Hippocampal formation (tissue), 2 donors: Measurements from ENCODE around the gene PLA2G4E.

Experiments used
- DNase-seq, 2 donors: peaks; one replicate each; lab custom pipeline; 2025; lab: John Stamatoyannopoulos, UW

PLA2G4E gene, protein sequence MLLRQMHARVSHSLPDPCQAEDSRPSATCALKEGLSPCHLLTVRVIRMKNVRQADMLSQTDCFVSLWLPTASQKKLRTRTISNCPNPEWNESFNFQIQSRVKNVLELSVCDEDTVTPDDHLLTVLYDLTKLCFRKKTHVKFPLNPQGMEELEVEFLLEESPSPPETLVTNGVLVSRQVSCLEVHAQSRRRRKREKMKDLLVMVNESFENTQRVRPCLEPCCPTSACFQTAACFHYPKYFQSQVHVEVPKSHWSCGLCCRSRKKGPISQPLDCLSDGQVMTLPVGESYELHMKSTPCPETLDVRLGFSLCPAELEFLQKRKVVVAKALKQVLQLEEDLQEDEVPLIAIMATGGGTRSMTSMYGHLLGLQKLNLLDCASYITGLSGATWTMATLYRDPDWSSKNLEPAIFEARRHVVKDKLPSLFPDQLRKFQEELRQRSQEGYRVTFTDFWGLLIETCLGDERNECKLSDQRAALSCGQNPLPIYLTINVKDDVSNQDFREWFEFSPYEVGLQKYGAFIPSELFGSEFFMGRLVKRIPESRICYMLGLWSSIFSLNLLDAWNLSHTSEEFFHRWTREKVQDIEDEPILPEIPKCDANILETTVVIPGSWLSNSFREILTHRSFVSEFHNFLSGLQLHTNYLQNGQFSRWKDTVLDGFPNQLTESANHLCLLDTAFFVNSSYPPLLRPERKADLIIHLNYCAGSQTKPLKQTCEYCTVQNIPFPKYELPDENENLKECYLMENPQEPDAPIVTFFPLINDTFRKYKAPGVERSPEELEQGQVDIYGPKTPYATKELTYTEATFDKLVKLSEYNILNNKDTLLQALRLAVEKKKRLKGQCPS

DNA sequence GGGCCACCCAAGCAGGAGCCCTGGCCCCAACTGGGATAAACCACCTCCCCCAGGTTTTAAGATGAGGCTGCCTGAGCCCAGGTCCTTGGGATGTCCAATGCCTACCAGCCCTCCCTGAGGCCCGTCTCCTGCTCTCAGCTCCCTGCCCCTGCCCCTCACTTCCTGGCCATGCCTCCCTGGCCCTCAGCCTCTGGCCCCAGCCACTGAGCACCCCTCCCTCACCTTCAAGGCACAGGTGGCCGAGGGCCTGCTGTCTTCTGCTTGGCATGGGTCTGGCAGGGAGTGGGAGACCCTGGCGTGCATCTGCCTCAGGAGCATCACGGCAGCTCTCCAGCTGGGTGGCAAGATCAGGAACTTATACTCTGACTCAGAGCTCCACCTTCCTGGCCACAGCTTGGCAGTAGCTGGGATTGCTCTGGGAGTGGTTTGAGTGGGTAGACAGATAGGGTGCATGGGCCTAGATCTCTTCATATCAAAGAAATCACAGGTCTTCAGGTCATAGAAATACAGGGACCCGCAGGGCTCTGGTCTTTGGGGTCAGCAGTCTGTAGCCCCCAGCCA lies at the start of gene PLA2G4E:
Gene PLA2G4E, minus strand, starts transcription at position 330 of the 561 bp plus-strand sequence. Its CDS starts 12 bp downstream, at position 318.
- no peak for DNase-seq

DNA sequence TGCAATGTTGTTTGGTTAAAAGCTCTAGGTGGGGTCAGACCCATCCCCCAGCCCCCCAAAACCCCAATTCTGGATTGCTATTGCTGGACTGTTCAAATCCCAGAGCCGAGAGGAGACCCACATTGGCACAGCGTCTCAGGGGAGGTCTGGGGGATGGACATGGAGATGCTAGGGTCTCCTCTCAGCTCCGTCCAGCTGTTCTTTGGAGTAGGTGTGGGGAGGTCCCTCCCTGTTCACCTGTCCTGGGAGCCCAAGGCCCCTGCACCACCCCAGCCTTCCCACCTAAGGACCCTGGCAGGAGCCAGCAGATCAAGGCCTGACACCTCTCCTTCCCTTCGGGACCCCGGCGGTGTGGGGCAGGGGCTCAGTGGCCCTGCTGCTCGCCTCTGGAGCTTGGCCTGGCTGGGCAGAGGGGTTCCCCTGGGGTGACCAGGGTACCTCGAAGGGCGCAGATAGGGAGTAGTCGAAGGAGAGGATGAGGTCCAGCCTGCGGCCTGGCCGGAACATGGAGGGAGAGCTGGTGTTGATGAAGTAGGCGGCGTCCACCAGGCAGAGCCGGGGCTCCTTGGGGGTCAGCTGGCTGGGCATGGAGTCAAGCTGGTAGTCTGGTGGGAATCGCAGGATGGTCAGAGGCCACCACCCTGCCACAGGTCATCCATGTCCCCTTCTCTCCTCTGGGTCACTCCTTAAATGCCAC lies 49.6 kb upstream of the PLA2G4E start:
- no peak for DNase-seq

DNA sequence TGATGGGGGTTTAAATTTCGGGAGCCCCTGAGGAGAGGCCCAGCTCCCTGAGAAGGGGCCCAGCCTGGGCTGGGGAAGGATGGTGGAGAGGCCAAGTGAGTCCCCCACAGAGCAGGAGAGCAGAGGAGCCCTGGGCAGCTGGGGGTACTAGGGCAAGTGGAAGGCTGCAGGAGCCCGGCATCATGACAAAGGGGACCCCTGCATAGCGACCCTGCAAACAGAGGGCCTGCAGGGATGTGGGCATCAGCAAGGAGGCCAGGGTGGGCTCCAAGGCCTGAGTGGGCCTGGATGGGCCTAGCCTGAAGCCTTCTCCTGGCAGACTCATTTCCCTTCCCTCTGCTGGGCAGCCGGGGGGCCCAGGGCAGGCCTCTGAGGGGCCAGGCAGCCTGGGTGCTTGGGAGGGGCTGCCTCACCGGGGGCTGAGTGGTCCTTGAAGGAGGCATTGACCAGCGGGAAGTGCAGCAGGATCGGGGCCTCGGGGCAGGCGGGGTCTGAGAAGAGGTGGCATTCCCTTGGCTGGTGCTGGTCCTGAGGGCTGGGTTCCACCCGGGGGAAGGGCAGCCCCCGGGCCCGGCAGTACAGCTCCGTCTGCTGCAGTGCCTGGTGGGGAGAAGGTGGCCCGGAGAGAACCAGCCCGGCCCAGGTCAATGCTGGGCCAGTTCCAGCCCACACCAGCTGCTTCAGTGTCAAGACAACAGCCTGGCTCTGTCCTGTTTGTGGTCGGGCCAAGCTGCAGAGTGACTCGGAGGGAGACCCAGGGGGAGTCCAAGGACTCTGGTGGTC lies 48.8 kb upstream of the PLA2G4E start:
- DNase-seq, result no peak

DNA sequence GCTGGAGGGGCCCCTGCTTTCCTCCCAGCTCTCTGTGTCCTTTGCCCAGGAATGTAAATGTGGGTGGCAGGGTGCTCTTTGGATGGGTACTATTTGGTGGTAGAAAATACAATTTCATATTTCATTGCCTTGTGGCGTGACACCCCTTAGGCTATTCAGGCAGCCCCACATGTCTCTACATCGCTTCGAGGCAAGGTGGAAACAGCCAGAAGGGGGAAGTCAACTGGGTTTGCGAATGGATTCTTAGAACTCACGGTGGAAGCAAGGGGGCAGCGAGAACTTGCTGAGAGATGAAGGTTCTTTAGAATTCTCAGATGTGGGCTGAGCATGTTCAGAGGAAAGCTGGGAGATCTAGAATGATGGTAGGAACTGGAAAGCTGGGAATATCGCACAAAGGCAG lies 48.2 kb upstream of the PLA2G4E start:
- DNase-seq, result no peak

DNA sequence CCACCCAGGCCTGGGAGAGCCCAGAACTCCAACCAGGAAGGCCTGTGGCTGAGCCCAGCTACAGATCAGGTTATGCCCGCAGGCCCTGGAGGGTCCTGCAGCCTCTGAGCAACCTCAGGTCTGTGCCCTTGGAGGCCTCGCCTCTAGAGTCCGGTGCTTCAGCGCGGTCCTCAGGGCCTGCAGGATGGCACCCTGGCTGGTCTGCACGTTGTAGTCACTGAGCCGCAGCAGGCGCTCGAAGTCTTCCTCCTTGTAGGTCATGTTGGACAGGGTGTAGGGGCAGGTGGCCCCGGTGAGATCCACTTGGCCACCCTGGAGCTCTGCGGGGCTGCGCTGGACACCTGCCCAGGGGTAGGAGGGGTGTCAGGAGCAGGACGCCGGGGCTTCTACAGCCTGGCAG lies 47.8 kb upstream of the PLA2G4E start:
- no peak for DNase-seq

DNA sequence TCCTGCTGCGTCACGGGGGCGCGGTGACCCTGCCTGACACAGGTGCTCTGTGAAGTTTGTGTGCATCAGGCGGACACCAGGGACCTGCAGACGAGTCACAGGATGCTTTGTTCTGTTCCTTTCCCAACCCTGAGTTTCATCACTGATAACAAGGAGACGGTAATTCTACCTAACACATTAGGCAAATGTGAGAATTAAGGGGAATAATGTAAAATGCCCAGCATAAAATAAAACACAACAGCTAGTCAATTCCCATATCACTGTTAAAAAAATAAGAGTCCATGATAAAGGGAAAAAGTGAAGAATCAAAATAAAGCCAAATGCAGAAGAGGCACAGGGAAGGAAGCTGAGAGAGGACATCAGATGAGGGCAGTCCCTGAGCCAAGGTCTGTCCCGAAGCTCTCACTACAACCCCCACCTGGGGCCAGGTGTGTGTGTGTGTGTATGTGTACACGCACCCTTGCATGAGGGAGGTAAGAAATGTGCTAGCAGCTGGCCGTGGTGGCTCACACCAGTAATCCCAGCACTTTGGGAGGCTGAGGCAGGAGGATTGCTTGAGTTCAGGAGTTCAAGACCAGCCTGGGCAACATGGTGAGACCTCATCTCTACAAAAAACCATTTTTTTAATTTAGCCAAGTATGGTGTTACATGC lies 46.0 kb upstream of the PLA2G4E start:
- DNase-seq, result no peak

DNA sequence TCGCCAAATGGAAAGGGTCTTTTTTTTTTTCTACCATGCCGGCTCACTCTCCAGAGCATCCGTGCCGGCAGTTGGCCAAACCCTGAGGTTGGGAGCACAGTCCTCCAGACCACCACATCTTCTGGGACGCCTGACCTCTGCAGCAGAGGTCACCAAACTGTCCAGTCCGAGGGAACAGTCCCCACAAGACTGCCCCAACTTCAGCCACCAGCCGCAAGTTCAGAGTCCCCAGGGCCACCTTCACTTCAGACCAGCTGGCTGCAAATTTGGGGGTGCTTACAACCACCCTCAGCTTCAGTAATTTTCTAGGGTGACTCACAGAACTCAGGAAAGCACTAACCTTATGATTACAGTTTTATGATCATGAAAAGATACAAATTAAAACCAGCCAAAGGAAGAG lies 44.6 kb upstream of the PLA2G4E start:
- no peak for DNase-seq

DNA sequence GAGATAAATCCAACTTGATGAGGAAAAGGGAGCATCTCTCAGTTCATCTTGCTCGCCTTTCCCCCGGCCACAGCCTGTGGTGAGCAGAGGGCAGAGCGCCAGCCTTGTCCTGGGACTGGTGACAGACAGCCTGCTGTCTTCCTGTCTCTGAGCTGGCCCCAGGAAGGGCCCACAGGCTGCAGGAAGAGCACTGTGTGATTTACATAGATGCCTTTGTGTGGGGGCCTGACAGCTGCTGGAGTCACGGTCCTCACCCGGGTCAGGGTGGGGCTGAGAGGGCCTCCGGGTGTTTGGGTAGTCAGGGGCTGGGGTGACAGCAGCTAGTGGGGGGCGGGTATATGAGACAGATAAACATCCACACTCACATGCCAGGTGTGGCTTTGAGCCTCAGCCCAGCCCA lies 44.2 kb upstream of the PLA2G4E start:
- DNase-seq, result peak in 1 of 2 donors; percentile 40

DNA sequence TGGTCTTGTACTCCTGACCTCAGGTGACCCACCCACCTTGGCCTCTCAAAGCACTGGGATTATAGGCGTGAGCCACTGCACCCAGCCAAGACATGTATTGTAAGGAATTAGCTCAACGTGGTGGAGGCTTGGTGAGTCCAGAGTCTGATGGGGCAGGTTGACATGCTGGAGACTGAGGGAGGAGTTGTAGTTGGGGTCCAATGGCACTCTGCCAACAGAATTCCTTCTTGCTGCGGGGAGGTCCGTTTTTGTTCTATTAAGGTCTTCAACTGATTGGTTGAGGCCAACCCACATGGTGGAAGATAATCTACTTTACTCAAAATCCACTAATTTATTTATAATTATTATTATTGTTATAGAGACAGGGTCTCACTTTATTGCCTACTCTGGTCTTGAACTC lies 43.4 kb upstream of the PLA2G4E start:
- no peak for DNase-seq

DNA sequence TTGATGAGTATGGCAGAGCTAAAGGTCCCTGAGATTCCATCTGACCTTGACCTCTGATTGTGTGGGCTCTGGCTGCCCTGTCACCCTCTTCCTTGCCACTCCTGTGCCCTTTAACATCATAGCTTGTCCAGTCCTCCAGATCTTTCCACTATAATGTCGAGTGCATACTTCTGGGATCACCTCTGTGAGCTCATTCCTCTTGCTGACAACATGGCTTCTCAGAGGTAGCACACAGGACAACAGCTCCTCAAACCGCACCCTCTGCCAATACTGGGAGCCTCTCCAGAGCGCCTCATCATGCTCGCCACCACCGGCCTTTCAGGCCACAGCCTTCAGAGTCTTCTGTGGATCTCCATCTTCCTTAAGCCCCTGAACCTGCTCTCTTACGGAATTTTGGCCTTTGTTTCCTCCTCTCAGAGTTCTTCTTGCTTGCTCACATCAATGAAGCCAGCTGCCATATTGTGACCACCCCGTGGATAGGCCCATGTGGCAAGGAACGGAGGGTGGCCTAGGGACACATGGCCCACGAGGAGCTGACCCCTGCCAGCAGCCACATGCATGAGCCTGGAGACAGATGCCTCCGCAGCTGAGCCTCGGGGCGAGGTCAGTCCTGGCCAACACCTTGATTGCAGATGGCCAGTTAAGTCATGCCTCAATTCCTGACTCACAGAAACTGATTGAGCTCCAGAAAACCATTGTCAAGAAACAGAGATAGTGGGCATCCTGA lies 42.4 kb upstream of the PLA2G4E start:
- no peak for DNase-seq

DNA sequence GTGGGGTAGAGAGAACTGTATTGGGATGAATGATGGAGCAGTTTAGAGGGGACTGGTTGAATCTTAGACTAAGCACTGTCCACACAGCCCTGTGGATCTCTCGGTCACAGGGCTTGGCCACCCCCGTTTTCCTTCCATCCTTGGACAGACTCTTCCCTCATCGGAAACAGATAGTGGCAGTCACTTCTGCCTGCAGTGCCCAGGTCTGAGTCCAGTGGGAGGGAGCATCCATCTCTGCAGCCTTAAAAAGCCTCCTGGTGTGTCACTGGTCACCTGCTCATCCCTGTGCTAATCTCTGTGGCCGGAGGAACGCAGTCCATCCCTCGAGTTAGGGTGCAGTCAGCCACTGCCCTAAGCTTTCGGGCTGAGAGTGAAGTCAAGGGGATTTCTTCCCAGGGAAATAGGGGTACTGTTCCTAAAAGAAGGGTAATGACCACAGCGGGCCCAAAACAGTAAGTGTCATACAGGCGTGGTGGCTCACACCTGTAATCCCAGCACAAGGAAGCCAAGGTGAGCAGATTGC lies 41.5 kb upstream of the PLA2G4E start:
- no peak for DNase-seq

DNA sequence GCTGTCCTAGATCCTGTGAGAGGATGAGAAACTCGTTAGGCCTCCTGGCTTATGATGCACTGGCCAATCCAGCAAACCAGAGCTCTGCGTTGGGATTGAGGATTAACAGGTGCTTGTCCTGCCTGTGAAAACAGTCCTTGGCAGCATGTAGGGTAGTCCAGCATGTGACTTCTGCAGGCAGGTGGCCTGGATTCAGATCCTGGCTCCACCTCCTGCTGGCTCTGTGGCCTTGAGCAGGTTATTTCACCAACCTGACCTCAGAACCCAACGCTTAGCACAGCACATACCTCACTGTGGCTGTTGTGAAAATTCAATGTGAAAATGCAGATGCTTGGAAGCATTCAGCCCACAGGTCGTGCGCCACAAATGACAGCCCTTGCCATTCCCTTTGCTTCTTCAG lies 40.0 kb upstream of the PLA2G4E start:
- DNase-seq, result no peak

DNA sequence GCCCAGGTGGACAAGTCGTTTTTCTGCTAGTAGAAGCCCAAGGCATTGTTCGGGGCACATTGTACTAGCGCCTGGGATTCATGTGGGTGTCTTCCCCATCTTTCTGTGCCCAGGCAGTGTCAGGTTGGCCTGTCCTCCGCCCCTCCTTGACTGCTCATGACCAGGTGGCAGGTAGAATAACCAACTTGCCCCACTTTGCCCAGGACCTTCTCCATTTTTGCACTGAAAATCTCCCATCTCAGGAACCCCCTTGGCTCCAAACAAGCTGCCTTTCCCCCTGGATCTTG lies 39.6 kb upstream of the PLA2G4E start:
- DNase-seq, result no peak

DNA sequence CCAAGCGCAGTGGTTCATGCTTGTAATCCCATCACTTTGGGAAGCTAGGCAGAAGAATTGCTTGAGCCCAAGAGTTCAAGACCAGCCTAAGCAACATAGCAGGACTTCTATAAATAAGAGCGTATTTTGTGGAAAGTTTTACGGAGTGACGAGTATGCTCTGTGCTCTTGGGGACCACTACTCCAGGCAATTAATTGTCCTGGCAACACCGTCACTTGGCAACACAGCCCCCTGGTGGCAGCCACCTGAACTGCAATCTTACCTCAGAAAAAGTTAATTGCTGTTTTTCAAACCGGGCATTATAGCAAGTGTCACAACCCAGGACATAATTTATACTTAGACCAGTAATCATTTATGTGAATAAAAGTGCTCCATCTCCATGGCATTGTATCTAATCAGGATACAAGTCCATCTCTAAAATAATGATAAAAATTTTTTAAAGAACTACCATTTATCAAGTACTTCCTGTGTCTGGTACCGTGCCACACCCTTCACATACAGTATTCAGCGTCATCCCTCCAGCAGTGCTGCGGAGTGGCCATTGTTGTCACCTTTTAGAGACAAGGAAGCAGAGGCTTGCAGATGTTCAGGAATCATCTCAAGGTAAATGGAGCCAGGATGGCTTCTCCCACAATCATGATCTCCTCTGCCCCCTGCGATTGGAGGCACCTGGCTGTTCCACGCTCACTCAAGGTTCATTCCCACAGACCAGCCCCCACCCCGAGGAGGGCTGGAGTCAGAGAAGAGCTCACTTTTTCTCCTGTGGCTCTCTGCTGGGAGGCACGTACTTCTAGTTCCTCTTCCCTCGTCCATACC lies 39.0 kb upstream of the PLA2G4E start:
- peak in 1 of 2 donors; percentile 19 for DNase-seq

DNA sequence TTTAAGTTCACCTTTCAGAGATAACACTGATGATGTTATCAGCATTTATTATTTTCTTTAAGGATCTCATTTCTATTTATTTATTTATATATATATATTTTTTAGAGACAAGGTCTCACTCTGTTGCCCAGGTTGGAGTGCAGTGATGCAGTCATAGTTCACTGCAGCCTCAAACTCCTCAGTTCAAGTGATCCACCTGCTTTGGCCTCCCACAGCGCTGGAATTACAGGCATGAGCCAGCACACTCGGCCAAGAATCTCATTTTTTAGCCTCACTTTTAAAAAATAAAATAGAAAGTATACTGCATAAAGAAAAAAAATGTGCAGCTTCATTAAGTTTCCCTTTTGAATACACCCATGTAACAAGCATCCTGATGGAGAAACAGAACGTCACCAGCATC lies 37.9 kb upstream of the PLA2G4E start:
- DNase-seq, result no peak

DNA sequence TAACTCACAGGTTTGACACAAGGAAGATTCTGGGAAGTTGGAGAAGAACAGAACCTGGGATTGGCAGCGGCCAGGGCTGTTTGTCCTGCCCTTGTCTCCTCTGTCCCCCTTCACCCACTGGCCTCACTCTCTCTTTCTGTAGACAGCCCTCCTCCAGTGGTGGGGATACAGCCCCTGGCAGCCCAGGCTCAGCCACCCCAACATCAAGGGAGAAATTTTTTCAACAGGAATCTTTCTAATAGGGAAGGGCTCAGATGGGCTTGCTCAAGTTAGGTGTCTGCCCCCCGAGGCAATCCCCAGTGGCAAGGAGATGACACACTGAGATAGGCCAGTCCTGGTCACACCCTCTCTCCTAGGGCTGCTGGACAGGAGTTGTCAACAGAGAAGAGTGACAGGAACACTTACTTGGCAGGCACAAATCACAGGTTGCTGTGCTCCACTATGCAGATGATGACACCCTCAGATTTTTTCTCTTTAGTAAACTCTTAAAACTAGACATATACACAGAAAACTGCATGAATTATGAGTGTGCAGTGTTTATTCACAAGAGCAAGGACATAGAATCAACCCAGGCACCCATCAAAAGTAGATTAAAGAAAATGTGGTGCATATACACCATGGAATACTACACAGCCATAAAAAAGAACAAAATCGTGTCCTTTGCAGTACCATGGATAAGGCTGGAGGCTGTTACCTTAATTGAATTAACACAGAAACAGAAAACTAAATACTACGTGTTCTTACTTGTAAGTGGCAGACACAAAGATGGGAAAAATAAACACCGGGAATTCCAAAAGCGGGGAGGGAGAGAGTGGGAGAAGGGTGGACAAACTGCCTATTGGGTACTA lies 37.2 kb upstream of the PLA2G4E start:
- DNase-seq, result no peak

DNA sequence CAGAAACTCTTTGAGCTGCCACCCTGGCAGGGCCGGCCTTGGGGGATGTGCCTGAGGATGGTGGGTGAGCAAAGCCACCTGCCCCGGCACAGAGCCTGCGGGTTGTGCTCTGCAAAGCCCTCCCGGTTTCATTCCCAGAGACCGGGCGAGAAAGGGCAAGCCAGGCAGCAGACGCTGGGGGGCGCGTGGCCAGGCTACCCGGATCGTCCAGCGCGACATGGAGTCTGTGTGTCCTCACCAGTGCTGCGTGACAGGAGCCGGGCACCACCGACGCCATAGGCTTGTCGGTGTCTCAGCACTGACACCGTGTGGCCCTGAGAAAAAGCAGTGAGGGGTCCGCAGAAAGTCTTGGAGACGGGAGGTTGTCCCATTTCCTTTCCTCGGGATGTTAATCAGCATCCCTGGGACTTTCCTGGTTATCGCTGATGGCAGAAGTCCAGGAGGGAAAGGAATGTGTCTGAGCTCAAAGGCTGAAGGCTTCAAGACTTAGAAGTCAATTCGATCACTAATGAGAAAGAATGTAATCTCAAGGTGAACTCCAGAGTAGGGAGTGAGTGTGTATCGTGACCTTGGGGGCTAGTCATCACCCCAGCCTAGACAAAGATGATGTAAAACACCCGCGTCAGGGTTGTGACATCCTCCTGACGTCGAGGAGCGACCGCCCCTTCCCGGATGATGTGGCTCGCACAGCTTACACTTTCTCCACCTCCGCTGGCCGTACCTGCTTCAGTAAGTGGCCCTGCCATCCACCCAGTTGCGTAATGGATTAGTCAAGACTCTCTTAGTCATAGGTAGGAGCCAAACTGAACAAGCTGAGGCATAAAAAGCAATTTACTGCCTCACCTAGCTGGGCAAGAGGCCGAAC lies 36.3 kb upstream of the PLA2G4E start:
- DNase-seq, result peak; percentile 33 to 58
